Neuronal stem cell (in vitro differentiated cells): Measurements from ENCODE around the gene CTNND2.
A peak's percentile ranks its signal among the peaks of the same experiment; 100 is the strongest.
"Not testable (repeated sequence)": the region's sequence is repeated elsewhere in the genome, so short reads cannot be mapped to it uniquely, and the experiment has no call there.

Source experiments
- DNase-seq: peaks from one replicate; pipeline ENCODE4 v3.0.0-alpha.2; 2013; ENCODE audit warnings: low spot score
- H2AFZ ChIP-seq: one replicate; pipeline ENCODE4 v1.6.1; 2013; ENCODE audit warnings: mild to moderate bottlenecking, low read length, inconsistent platforms
- H2AK5ac ChIP-seq: 2 replicates; pipeline ENCODE4 v1.6.1; 2013; ENCODE audit warnings: low read depth, mild to moderate bottlenecking, inconsistent platforms, low read length, moderate library complexity, mixed read lengths
- H2BK120ac ChIP-seq: 2 replicates; pipeline ENCODE4 v1.6.1; 2013; ENCODE audit warnings: low read depth, mild to moderate bottlenecking, inconsistent platforms, low read length, moderate library complexity, mixed read lengths
- H2BK12ac ChIP-seq: one replicate; pipeline ENCODE4 v1.6.1; 2013; ENCODE audit warnings: low read length, inconsistent platforms
- H2BK15ac ChIP-seq: 2 replicates; pipeline ENCODE4 v1.6.1; 2013; ENCODE audit warnings: mild to moderate bottlenecking, low read length, inconsistent platforms, mixed read lengths
- H2BK5ac ChIP-seq: one replicate; pipeline ENCODE4 v1.6.1; 2013; ENCODE audit warnings: inconsistent platforms, mild to moderate bottlenecking, low read length, moderate library complexity
- H3K14ac ChIP-seq: one replicate; pipeline ENCODE4 v1.6.1; 2013; ENCODE audit warnings: low read length, inconsistent platforms
- H3K18ac ChIP-seq: 2 replicates; pipeline ENCODE4 v1.6.1; 2013; ENCODE audit warnings: low read length, inconsistent platforms
- H3K23ac ChIP-seq: 2 replicates; pipeline ENCODE4 v1.6.1; 2013; ENCODE audit warnings: low read depth, mild to moderate bottlenecking, mixed read lengths, low read length, inconsistent platforms; ENCODE audit not compliant: poor library complexity
- H3K27ac ChIP-seq: replicated peaks from 3 replicates; pipeline ENCODE4 v1.5.1; 2013; ENCODE audit warnings: low read length, inconsistent platforms
- H3K27me3 ChIP-seq, 3 experiments: 2 replicates each; pipeline ENCODE4 v1.6.1; 2013; ENCODE audit warnings: low read length in 3 of 3, mild to moderate bottlenecking in 2 of 3, inconsistent platforms in 1 of 3, low read depth in 1 of 3, mixed read lengths in 1 of 3, moderate library complexity in 1 of 3; ENCODE audit not compliant: control insufficient read depth in 3 of 3, insufficient read depth in 3 of 3
- H3K36me3 ChIP-seq, 2 donors: replicated peaks in 1 of 2; 2 replicates each; pipeline ENCODE4 v1.6.1; 2013; ENCODE audit warnings: low read length in 2 of 2; ENCODE audit not compliant: control insufficient read depth in 2 of 2, insufficient read depth in 2 of 2
- H3K4ac ChIP-seq: 2 replicates; pipeline ENCODE4 v1.6.1; 2013; ENCODE audit warnings: inconsistent platforms, mild to moderate bottlenecking, low read length, moderate library complexity
- H3K4me1 ChIP-seq, 2 donors: 1 replicate in 1 of 2; 2 replicates in 1 of 2; pipeline ENCODE4 v1.6.1; 2013; ENCODE audit warnings: low read length in 2 of 2, low read depth in 1 of 2; ENCODE audit not compliant: control insufficient read depth in 2 of 2, insufficient read depth in 1 of 2
- H3K4me2 ChIP-seq: one replicate; pipeline ENCODE4 v1.6.1; 2013; ENCODE audit warnings: mild to moderate bottlenecking, low read length, inconsistent platforms; ENCODE audit not compliant: insufficient read depth, poor library complexity, severe bottlenecking
- H3K4me3 ChIP-seq, 2 donors: 2 replicates each; pipeline ENCODE4 v1.5.1; 2013; ENCODE audit warnings: low read length in 2 of 2, mild to moderate bottlenecking in 2 of 2, inconsistent platforms in 1 of 2, moderate library complexity in 1 of 2
- H3K79me1 ChIP-seq: one replicate; pipeline ENCODE4 v1.6.1; 2013; ENCODE audit warnings: low read depth, mild to moderate bottlenecking, inconsistent platforms, low read length, moderate library complexity
- H3K9ac ChIP-seq: one replicate; pipeline ENCODE4 v1.6.1; 2013; ENCODE audit warnings: mild to moderate bottlenecking, low read depth, low read length, inconsistent platforms; ENCODE audit not compliant: poor library complexity
- H3K9me3 ChIP-seq, 2 donors: replicated peaks in 1 of 2; 2 replicates each; pipeline versions ENCODE3 to v1.6.1; 2013; ENCODE audit warnings: low read length in 2 of 2, mild to moderate bottlenecking in 2 of 2, inconsistent platforms in 1 of 2, low read depth in 1 of 2, mixed read lengths in 1 of 2, moderate library complexity in 1 of 2; ENCODE audit not compliant: control insufficient read depth in 2 of 2, insufficient read depth in 1 of 2
- H4K8ac ChIP-seq: one replicate; pipeline ENCODE4 v1.6.1; 2013; ENCODE audit warnings: low read depth, mild to moderate bottlenecking, inconsistent platforms, low read length, moderate library complexity
- H4K91ac ChIP-seq: one replicate; pipeline ENCODE4 v1.6.1; 2013; ENCODE audit warnings: low read length, low read depth, mild to moderate bottlenecking, inconsistent platforms; ENCODE audit not compliant: poor library complexity
- WGBS, 2 donors: extraction: QIAGEN DNeasy Blood & Tissue Kit; methylation state at CpG; one replicate each; pipeline ENCODE4 v1.1.7; 2013; ENCODE audit warnings: missing lambda C conversion rate in 2 of 2, mixed read lengths in 1 of 2; ENCODE audit not compliant: insufficient read length in 2 of 2, insufficient replicate concordance in 1 of 2; ENCODE audit errors: extremely low coverage in 2 of 2; 5-methylcytosine and 5-hydroxymethylcytosine counted together

CTNND2 gene

DNA sequence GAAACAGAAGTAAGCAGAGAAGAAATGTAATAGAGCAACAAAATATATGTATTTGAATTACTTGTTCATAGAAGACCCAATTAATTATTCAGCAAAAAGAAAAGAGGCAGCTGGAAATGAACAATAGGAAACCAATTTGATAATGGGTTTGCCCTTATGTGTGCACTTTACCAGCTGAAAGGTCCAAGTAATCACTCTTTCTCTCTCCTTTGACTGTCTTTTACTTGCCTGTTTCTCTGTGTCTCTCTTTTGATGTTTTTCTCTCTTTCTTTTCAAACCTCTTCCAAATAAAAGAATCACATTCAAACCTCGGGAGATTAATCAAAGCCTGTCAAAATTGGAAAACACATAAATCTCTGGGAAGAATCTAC is 51.5 kb downstream of the CTNND2 start:
- no peak for DNase-seq
- H2BK15ac ChIP-seq, result no peak overlapping the region
- no peak overlapping the region for H3K14ac ChIP-seq
- no peak overlapping the region for H3K9ac ChIP-seq
- WGBS, 2 donors, result no CpG with 5 or more reads among the region's 1 CpG
- H3K18ac ChIP-seq, result no peak overlapping the region
- H2BK12ac ChIP-seq, result no peak overlapping the region
- no peak overlapping the region for H3K4me2 ChIP-seq
- no peaks in the 10 kb centered on the region for H3K79me1 ChIP-seq
- peaks cover 2 to 8% of the 10 kb centered on the region in 2 donors for H3K4me1 ChIP-seq
- no peak overlapping the region for H3K4me3 ChIP-seq
- no peaks in the 10 kb centered on the region for H3K36me3 ChIP-seq
- H3K4ac ChIP-seq, result no peak overlapping the region
- no peak overlapping the region for H2AK5ac ChIP-seq
- no peak overlapping the region for H2AFZ ChIP-seq
- no peak overlapping the region for H3K23ac ChIP-seq
- no peak overlapping the region for H4K91ac ChIP-seq
- H2BK120ac ChIP-seq, result no peak overlapping the region
- H3K27me3 ChIP-seq, result no peaks in the 10 kb centered on the region
- H4K8ac ChIP-seq, result no peak overlapping the region
- no peaks in the 10 kb centered on the region for H3K9me3 ChIP-seq
- no peak overlapping the region for H3K27ac ChIP-seq
- H2BK5ac ChIP-seq, result no peak overlapping the region

DNA sequence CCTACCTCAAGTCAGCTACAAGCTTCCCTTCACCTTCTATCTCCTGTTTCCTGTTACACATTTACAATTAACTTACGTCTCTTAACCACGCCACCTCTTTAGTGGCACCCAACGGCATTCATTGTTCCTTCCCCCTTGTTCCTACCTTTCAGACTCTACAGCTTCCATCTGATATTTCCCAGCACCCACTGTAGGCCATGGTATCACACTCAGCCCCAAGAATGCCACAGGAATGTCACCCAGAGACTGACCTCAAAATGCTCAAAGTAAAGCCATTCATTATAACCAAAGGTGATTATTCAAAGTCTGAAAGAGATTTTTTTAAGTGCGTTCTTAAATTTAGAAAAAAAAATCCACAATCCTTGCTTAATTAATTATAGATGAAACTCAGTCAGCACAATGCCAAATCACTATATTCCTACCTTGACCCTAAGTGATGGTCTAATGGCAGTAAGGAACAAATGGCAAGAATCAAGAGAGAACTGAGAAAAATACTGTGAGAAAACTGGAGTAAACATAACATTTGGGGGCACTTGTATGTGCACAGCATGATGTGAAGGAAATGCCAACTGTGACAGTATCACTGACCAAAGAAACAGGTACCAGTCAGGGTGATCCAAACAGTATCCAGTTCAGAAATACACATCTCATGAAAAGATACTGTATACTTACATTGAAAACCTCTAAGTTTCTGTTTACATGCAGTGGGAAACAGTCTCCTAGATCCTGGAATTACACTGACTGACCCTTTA is 52.1 kb downstream of the CTNND2 start:
- Histone ChIP-seq H2AK5ac (no peak overlapping the region), H2BK120ac (no peak overlapping the region), H3K27me3 (no peaks in the 10 kb centered on the region), H3K4me3 (no peak overlapping the region), H3K9ac (no peak overlapping the region), H3K14ac (no peak overlapping the region), H3K4me1 (peaks cover 2 to 8% of the 10 kb centered on the region in 2 donors), H3K23ac (no peak overlapping the region), H4K91ac (no peak overlapping the region), H4K8ac (no peak overlapping the region), H3K4me2 (no peak overlapping the region), H3K79me1 (no peaks in the 10 kb centered on the region), H3K18ac (no peak overlapping the region), H3K36me3 (no peaks in the 10 kb centered on the region), H2BK12ac (no peak overlapping the region), H2BK5ac (no peak overlapping the region), H3K4ac (no peak overlapping the region), H2BK15ac (no peak overlapping the region), H2AFZ (no peak overlapping the region), H3K9me3 (no peaks in the 10 kb centered on the region), H3K27ac (no peak overlapping the region)
- 100% methylated on average over 1 of the region's 4 CpGs; no CpG with 5 or more reads in 1 of the 2 donors for WGBS, 2 donors
- DNase-seq, result peak; percentile 12

DNA sequence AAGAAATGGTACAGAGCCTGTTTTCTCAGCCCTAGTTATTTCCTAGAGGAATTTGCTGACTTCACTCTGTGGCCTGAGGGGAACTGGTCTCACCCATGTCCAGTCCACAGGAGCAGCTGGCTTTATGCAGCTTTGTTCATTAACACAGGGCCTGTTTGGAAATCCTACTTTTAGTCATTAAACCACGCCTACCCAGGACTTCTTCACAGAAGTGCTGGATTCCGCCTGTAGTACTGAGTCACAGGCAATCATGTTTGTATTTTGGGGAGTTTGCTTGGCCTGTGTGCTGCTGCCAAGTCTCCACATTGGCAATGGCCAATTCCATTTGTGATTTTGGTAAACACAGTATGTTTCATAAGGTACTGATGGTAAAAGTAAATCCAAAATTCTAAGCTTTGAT is 52.8 kb downstream of the CTNND2 start:
- H3K36me3 ChIP-seq, result no peaks in the 10 kb centered on the region
- H3K79me1 ChIP-seq, result no peaks in the 10 kb centered on the region
- H4K91ac ChIP-seq, result no peak overlapping the region
- H4K8ac ChIP-seq, result no peak overlapping the region
- H3K27me3 ChIP-seq, result no peaks in the 10 kb centered on the region
- no peak overlapping the region for H3K4me3 ChIP-seq
- H3K9me3 ChIP-seq, result no peaks in the 10 kb centered on the region
- H2BK12ac ChIP-seq, result no peak overlapping the region
- no peak overlapping the region for H3K4ac ChIP-seq
- H2BK120ac ChIP-seq, result no peak overlapping the region
- no peak for DNase-seq
- peaks cover 2 to 8% of the 10 kb centered on the region in 2 donors for H3K4me1 ChIP-seq
- no peak overlapping the region for H2BK5ac ChIP-seq
- no peak overlapping the region for H3K9ac ChIP-seq
- no peak overlapping the region for H2BK15ac ChIP-seq
- H3K14ac ChIP-seq, result no peak overlapping the region
- no peak overlapping the region for H3K27ac ChIP-seq
- no peak overlapping the region for H3K23ac ChIP-seq
- no peak overlapping the region for H2AFZ ChIP-seq
- no peak overlapping the region for H3K18ac ChIP-seq
- no peak overlapping the region for H3K4me2 ChIP-seq
- no peak overlapping the region for H2AK5ac ChIP-seq
- WGBS, 2 donors, result no CpG with 5 or more reads among the region's 2 CpGs

DNA sequence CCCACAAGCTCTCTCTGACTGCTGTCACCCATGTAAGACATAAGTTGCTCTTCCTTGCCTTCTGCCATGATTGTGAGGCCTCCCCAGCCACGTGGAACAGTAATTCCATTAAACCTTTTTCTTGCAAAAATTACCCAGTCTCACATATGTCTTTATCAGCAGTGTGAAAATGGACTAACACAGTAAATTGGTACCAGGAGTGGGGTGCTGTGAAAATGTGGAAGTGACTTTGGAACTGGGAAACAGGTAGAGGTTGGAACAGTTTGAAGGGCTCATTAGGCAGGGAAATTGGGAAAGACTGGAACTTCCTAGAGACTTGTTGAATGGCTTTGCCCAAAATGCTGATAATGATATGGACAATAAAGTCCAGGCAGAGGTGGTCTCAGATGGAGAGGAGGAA is 75.7 kb downstream of the CTNND2 start:
- not testable (repeated sequence) for H3K4me1 ChIP-seq, H3K9ac ChIP-seq, H3K36me3 ChIP-seq, H4K8ac ChIP-seq, H3K79me1 ChIP-seq, H3K23ac ChIP-seq, H3K27ac ChIP-seq, H3K4ac ChIP-seq, DNase-seq, H2BK120ac ChIP-seq, H2BK15ac ChIP-seq, H2AFZ ChIP-seq, H3K27me3 ChIP-seq, H2BK12ac ChIP-seq, H3K18ac ChIP-seq, H3K14ac ChIP-seq, H2AK5ac ChIP-seq, H2BK5ac ChIP-seq, H3K4me3 ChIP-seq, H4K91ac ChIP-seq, H3K4me2 ChIP-seq
- H3K9me3 ChIP-seq, result peaks cover 0 to 11% of the 10 kb centered on the region in 2 donors
- no CpG with 5 or more reads among the region's 1 CpG for WGBS, 2 donors
